Measurements from ENCODE around the gene RABGAP1L. TPM values are rescaled to one million over a fixed set of nuclear protein-coding genes. Genes with fewer than 3 reads are reported as not detected.

Gene RABGAP1L
- total and polyA plus RNA-seq, 2 donors (not counting 3 experiments of a cell fraction or from before 2014, with no cell fraction given): 6.4 to 22.2 TPM

- FAIRE-seq: no peak
- peak within 1 kb of the TSS; percentile 42 for H2AFZ ChIP-seq (ENCODE audit: low read depth, low read length)
- no peaks in the 10 kb centered on the region for H3K27me3 ChIP-seq (ENCODE audit: control insufficient read depth in 2 of 2, insufficient read depth in 2 of 2, low read length in 2 of 2)
- BruUV-seq (replicated peaks): TSS peak; percentile 18
- CTCF ChIA-PET: interaction anchor here (0.9 to 6.1 kb wide), 8 partner anchors 16 to 235 kb away, joined by 3 to 50 read pairs (median 4); partner anchors contain the start of gene MRPS14
- H3K79me2 ChIP-seq (ENCODE audit: control insufficient read depth, insufficient read depth, low read length): peaks cover 52% of the 10 kb centered on the region
- POLR2A ChIA-PET: interaction anchor here (0.9 to 3.0 kb wide), 2 partner anchors 13 to 23 kb away, joined by 3 to 20 read pairs; partner anchors contain the start of gene MRPS14
- no peaks in the 10 kb centered on the region for H3K9me1 ChIP-seq (replicated peaks; ENCODE audit: control insufficient read depth, extremely low read depth, insufficient read depth, low read length)
- intact Hi-C loops (cut with micrococcal nuclease): loop anchor here (1.0 to 5.0 kb wide), 4 partner anchors 10 to 1133 kb away; partner anchors contain the start of genes GAS5, MRPS14 and ZBTB37
- no peaks in the 10 kb centered on the region for H3K9me3 ChIP-seq (replicated peaks; ENCODE audit: control insufficient read depth, insufficient read depth, low read length)
- H3K4me1 ChIP-seq (ENCODE audit: control insufficient read depth, extremely low read depth, insufficient read depth, low read length): peaks cover 32% of the 10 kb centered on the region
- peak; percentile 54 for DNase-seq (ENCODE audit: low read depth, low spot score)
- H3K4me3 ChIP-seq (replicated peaks in 1 of 3; ENCODE audit: insufficient read depth in 1 of 3, low read depth in 1 of 3, low read length in 3 of 3): peak within 1 kb of the TSS; percentile 71 to 98 (median 95)
- no peaks in the 10 kb centered on the region for H3K36me3 ChIP-seq (ENCODE audit: control insufficient read depth in 2 of 2, extremely low read depth in 1 of 2, insufficient read depth in 2 of 2, low read length in 2 of 2)
- H4K20me1 ChIP-seq (replicated peaks; ENCODE audit: control insufficient read depth, extremely low read depth, insufficient read depth, low read length): peaks cover 3% of the 10 kb centered on the region
- dilution Hi-C loops (cut with MboI; ENCODE audit: extremely low pct_ligation_motif_present, low sequenced_read_pairs): no loop called here
- peak within 1 kb of the TSS; percentile 90 for H3K27ac ChIP-seq (ENCODE audit: insufficient read depth, low read depth, low read length)
- H3K9ac ChIP-seq (replicated peaks; ENCODE audit: extremely low read depth, insufficient read depth, low read length): peak within 1 kb of the TSS; percentile 96
- TF ChIP-seq MYC (IDR thresholded peaks at IDR 0.05; ENCODE audit: low read depth, low read length) (peak; percentile 76), POLR2AphosphoS5 (IDR thresholded peaks at IDR 0.05; ENCODE audit: insufficient read depth, low read depth, low read length) (peak; percentile 66), POLR2A (IDR thresholded peaks at IDR 0.05; ENCODE audit: low read depth, low read length) (no peak), CTCF (IDR thresholded peaks at IDR 0.05; ENCODE audit: extremely low read depth in 1 of 2, insufficient read depth in 1 of 2, low read depth in 1 of 2, low read length in 2 of 2) (peak in 1 of 2 donors; percentile 1), MAX (IDR thresholded peaks at IDR 0.05; ENCODE audit: insufficient read depth, insufficient read length) (peak; percentile 68), FOS (IDR thresholded peaks at IDR 0.05; ENCODE audit: borderline replicate concordance, insufficient read depth, low read length) (no peak), EZH2 (IDR thresholded peaks at IDR 0.05; ENCODE audit: borderline replicate concordance, low read depth, low read length, severe bottlenecking) (no peak), JUN (IDR thresholded peaks at IDR 0.05; ENCODE audit: borderline replicate concordance, insufficient read depth, insufficient read length, low read depth) (no peak), GATA2 (IDR thresholded peaks at IDR 0.05; ENCODE audit: insufficient read depth, insufficient read length, low read depth, low read length) (no peak)
- peak within 1 kb of the TSS; percentile 95 for H3K4me2 ChIP-seq (ENCODE audit: insufficient read depth, low read length)
Observed at GRCh38 chr1:174999936-175000696, 840.8 kb downstream of the RABGAP1L start, which contains the start of gene CACYBP. Gene CACYBP (plus strand): TSS chr1:174999947. CDS start chr1:175000181, 234 bp downstream.

Data from endothelial cell of umbilical vein (primary cell).